GM21390 (cell line): ENCODE measurements around the gene CMTM8.

Experiments
- ATAC-seq: cut with Tn5 transposase; IDR thresholded peaks from one replicate; pipeline ENCODE4 v1.9.1; 2021; ENCODE audit not compliant: unreplicated experiment

CMTM8 gene

DNA sequence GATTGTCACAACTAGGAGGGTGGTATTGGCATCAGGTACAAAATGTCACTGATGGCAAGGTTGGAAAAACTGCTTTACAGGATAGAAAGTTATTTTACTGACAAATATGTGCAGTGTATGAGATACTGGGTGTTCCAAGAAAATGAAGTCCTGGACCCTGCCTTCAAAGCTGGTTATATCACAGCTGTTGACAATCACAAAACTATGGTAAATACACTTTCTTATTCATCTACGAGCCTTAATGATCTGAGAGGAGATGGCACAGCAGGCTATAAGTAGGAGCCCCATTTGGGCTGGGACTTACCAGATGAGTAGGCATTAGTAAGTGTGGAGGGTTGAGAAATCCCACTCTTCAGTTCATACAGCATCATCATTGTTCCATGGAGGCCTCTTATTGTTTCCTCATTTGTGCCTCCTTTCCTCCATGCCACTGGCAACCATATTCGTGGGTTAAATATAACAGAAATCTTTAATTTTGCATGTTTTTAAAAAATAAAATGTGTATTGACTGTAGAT is 66.9 kb downstream of the CMTM8 start:
- ATAC-seq: no peak

DNA sequence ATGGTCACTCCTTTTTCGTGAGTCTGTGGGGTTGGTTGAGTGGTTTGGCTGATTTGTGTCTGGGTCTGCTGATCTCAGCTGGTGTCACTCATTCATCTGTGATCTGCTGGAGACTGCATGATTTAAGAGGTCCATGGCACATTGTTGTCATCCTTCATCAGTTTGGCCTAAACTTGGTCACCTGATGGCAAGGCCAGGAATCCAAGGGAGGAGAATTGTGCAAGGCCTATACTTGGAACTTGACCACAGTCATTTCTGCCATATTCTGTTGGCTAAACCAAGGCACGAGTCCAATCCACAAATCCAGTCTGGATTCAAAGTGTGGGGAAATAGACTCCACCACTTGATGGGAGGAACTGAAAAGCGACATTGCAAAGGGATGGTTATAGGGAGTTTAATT is 67.6 kb downstream of the CMTM8 start:
- no peak for ATAC-seq

DNA sequence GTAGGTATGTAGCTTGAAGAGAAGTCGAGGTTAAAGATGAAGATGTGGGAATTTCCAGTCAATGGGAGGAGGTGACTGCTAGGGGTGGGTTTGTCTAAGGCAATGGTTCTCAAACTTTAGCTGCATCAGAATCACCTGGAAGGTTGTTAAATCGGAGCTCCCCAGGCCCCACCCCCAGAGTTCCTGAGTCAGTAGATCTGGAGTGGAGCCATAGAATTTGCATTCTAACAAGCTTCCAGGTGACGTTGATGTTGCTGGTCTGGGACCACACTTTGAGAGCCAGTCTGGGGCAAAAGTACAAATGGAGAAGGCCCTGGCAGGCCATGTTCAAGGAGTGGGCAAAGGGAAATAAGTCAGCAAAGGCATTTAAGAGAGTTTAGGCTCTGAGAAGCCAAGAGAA is 69.1 kb downstream of the CMTM8 start:
- no peak for ATAC-seq

DNA sequence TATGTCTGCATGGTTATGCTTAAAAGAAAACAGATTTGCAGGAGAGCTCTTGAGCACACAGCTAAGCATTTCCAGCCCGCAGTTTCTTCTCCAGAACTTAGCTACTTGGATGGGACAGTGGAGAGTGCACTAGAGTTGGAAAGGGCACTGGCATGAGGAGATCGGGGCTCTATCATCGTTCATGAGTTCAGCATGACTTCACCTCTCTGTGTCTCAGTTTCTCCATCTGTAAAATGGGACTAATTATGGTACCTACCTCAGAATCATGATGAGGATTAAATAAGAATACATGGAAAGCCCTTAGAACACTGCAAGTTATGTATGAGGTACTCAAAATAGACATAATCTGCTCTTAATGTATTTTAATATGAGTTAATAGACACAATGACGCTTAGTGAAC is 69.9 kb downstream of the CMTM8 start:
- ATAC-seq: no peak

DNA sequence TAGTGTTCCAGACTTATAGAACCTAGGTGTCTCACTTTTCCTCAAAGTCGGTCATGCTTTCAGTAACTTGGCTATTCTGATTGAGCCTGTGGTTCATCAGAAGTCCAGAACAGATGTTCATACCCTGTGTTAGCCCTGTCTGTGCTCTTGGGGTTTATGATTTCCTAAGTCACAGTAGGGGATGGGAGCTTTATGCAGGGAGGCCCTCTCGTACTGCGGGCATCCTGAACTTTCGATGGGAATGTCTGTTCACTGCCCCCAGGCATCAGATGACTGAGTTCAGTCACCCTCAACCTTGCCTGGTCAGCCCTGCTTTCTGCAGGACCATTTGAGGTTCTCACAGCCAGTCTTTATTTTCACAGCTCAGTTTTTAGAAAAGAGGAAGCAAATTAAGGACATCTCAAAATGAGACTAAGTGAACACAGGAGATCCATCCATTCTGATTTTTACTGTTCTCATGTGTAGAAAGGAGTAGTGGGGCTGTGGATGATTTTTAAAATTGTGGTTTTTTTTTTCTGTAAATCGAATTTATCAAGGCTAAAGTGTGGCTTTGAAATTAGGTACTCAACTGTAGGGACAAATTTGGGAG is 71.3 kb downstream of the CMTM8 start:
- ATAC-seq: no peak

DNA sequence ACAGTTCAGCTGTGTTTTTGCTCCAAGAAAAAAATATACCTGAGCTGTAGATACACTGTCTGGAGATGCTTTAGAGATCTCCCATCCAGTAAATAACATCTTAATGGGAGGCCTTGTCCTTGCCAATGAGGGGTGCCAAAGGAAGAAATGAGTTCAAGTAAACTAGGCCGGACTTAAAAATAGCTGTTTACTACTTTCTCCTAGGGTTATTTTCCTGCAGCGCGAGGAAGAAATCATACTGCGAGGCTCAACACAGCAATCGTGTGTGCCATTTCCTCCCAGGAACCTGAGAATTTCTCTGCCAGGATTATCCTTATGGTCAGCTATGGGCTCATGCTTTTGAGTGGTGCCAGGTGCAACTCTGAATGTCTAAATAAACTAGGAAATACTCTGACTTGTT is 71.9 kb downstream of the CMTM8 start:
- no peak for ATAC-seq

DNA sequence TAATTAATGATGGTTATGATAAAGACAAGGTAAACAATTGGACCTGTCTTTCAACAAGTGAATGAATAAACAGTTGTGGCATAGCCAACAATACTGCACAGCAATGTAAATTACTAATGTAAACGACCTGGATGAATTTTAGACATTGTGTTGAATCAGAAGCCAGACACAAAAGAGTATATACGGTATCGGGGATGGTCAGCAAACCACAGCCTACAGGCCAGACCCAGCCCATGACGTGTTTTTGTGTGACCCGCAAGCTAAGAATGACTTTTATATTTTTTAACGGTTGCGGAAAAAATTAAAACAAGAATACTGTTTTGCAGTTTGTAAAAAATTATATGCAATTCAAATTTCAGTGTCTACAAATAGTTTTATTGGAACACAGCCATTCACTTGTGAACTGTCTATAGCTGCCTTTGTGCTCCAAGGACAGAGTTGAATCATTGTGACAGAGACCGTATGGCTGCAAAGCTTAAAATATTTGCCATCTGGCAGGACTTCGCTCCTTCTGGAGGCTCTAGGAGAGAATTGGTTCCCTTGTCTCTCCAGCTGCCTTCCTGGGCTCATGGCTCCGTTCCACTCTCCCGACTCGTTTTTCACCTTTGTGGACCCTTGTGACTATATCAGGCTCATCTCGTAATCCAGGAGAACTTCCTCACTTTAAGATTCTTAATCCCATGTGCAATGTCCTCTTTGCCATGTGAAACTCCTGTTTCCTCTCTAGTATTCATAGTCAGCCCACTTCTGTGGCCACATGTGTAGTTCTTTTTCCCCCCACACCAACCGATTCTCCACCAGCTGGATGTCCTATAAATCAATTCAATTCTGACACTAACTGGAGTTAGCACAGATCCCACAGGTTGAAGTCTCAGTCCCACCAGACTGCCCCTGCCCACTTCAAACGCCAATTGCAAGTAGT is 72.7 kb downstream of the CMTM8 start:
- ATAC-seq: no peak

DNA sequence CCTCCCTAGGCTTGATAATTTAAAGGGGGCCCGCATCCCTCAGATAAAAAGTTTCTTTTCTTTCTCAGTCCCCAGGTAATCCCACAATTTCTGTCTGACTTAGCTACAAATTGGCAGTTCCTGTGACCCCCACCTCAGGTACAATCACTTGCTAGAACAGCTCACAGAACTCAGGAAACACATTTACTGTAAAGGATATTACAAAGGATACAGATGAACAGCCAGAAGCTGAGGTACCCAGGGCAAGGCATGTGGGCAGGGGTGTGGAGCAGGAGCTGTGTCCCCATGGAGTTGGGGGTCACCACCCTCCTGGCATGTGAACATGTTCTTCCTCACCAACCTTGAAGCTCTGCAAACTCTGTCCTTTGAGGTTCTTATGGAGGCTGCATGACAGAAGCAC is 73.8 kb downstream of the CMTM8 start:
- no peak for ATAC-seq

DNA sequence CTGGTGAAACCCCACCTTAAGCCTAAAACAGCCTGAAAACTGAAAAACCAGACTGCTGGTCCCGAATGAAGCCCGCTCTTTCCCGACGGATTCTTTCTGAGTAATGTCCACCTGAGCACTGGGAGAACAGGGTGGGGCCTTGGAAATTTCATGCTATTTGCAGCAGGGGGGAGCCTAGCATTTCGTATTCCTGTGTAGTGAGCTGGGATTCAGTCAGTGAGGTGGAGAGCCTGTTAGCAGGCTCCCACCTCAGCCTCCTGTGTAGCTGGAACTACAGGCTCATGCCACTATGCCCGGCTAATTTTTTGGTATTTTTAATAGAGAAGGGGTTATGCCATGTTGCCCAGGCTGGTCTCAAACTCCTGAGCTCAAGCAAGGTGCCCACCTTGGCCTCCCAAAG is 74.7 kb downstream of the CMTM8 start:
- ATAC-seq: no peak

DNA sequence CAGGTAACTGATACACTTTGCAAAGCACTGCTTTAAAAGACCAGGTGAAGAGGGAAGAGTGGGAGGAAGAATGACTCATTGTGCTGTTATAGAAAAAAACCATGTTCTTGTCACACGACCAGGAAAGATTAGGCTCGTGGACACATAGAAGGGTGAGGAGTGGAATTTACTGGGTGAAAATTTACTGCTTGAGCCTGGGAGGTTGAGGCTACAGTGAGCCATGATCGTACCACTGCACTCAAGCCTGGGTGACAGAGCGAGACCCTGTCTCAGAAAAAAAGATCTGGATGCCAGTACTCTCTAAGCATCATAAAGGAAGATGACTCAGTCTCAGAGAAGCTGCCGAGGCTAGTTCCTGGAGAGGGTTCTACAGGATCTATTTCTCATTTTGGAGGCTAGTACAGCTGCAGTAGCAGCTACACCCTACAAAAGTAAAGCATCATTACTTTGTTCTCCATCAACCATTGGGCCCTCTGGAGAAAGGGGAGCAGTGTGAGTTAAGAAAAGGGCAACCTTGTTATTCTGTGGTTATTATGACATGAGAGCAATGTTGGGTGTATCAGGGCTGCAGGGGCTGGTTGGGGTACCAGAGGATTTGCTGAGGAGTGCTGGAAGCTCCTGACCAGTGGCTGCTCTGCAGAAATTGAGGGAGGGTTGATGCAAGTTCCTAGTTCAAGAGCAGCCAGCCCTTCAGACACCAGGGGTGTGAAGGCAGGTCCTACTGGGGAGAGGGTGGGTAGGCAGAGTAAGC is 75.4 kb downstream of the CMTM8 start:
- no peak for ATAC-seq

DNA sequence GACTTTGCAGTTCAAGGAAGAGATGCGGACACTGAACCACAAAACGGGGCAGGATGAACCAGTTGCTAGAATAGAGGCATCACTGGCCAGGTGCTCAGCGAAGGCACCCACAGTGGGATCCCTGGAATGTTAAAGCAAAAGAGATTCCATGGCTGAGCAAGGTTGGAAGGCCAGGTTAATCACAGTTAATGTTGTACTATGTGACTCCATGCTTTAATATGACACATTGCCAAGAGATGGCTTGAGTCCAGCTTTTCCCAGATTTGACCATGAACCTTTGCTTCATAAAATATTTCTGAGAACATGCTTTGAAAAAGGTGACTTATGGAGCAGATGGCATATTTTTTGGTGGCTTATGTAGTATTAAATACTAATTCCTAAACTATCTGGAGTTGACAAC is 77.0 kb downstream of the CMTM8 start:
- ATAC-seq: no peak

DNA sequence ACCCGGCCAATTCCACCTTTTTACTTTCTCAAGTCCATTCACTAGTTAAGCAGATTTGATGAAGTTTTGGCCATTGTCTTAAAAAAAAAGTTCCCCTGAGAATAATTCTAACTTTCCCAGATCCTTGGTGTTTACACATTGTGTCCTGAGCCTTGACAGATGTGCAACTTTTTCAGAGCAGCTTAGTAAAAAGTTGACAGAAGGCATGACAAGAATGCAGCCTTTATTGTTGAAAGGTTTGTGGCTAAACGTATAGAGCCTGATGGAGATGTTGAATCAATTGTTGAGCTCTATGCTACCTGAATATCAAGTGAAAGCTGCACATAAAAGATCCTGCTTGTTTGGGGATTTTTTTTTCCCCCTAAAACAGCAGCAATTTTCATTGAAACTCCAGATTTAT is 77.8 kb downstream of the CMTM8 start:
- no peak for ATAC-seq

DNA sequence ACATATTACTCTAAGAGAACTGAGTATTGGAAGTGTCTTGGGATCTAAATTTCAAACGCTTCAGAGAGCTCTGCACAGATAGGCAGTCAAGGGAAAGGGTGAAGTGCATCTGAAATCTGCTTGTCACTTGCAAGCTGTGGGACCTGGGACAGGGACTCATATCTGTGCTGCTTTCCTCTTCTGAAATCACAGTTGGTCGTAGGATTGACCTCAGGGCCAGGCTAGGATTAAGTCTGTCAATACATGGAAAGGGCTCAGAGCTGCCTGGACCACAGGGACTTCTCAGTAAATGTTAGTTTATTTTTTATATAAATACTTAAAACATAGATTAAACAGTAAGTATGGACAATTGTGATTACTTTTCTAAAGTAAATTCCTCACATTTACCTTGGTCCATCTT is 78.5 kb downstream of the CMTM8 start:
- no peak for ATAC-seq

DNA sequence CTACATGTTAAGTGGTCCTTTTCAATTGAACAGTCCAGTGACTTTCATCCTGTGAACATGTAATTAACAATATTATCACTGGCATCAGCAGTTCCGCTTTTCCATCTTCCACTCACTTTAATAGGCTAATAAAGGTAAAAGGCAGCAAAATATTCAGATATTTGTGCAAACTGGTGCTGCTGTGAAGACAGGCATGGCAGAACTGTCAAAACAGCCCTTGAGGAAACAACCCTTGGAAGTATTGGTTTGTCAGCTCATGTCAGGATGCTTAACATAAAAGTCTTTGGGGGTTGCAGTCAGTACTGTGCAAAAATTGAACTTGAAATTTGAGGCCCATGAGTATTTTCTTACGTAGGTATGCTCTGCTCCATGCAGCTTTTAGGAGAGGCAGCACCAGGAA is 81.1 kb downstream of the CMTM8 start:
- no peak for ATAC-seq

DNA sequence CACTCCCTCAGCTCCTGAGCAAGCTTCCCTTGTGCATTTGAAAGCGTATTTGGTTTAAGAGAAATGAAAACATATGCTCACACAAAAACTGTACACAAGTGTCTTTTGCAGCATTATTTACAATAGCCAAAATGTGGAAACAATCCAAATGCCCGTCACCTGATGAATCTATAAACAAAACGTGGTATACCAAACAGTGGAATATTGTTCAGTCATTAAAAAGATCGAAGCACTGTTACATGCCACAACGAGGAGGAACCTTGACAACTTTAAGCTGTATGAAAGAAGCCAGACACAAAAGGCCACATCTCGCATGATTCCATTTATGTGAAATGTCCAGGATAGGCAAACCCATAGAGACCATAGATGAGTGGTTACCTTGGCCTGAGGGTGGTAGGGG is 81.6 kb downstream of the CMTM8 start:
- ATAC-seq: no peak

DNA sequence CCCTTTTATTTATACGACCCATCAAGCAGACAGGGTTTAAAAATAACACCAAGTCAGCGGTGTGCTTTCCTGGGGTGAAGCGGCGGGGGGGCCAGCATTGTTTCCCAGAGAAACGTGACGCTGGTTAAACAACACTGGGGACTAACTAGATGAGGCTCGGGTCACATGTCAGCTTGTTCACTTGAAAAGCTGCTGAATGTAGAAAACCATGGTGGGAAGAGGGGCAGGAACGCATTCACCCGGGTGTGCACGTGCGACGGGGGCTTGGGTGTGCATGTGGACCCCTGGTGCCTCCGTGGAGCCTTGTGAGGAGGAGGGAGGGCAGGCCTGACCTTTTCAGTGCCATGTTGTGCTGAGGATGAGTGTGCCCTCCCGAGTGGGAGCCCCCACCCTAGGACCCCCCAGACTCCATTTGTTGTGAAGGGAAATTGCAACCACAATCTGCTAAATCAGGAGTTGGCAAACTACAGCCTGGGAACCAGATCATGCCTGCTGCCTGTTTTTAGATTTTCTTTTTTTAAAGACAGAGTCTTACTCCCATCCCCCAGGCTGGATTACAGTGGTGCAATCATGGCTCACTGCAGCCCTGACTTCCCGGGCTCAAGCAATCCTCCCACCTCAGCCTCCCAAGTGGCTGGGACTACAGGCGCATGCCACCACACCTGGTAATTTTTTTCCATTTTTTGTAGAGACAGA is 82.8 kb downstream of the CMTM8 start:
- no peak for ATAC-seq

DNA sequence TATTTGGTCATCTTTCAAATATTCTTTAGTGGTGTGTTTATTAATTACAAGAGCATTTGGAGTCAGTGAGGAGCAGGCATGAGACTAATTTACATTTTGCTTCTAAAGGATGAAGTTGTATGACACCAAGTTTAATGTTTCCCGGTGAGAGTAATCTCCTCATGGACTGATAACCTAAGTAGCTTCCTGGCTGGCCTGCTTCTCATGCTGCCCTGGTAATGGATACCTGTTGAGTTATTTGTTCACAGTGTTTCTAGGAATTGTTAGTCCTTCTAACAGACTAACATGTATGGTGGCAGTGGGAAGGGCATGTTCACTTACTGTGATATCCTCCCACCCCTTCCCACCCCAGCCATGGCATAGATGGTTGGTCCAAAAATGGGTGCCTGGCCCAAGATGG is 83.8 kb downstream of the CMTM8 start:
- ATAC-seq: no peak

DNA sequence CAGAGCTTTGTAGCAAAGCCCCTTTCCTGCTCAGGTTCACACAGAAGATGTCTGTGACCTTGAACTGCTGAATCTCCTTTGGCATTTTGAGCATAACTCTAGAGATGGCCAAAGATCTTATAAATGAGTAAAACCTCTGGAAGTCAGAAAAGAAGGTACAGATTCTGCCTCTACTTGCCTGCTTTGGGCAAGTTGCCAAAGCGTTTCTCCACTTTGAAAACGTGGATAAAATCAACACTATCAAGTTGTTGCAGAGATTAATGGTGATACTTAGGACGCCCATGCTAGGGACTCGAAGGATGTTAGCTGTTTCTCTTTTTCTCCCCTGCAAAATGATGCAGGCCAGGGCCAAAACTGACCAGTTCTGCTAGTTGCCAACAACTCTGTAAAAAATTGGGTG is 85.1 kb downstream of the CMTM8 start:
- no peak for ATAC-seq

DNA sequence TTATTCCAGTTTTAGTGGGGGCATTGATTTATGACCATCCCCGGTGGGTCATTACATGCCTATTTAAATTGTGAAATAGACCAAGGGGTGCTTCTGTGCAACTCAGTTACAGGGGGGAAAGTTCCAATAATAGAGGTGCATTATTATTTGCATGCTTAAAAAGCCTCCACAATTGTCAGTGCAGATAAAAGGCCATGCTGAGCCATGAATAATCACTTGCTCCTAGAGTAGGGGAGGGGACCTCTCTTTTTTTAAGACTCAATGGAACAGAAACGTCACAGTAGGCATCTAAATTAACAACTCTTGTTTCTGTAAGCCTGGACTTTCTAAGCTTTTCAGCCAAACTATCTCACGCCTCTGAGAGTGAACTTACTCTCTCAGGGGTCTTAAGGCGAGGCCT is 86.7 kb downstream of the CMTM8 start:
- ATAC-seq: no peak

DNA sequence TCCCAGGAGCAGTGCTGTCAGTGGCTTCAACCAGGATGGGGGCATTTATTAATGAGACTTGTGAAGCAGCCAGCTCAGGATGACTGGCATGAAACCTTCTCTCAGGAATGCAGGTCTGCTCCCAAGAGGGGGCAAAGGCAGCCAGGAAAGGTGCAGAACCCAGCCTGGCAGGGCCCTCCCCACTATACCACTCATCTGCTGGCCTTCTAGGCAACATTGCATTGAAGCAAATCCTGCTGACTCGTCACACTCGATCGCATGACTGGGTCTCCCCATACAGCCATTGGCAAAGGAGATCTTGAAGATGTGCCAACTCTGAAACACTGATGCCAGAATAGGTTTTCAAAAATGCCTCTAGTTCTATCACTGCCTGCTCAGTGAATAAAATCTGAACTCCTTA is 87.4 kb downstream of the CMTM8 start:
- ATAC-seq: no peak

DNA sequence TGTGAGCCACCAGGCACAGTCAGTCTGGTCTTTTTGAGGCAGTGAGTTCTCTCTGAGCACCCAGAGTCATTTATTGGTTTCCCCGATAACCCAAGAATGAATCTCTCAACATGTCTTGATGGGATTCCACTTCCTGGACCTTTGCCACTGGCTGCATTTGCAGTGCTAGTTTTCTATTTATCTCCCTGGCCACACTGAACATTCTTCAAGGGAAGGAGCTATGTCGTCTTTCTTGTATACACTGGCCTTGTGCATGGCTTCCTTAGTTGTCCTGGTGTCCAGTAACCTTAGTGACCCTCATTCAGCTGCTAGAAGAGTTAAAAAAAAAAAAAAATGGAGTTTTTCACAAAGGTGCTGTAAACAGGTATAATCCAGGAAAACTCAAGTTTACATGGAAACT is 88.3 kb downstream of the CMTM8 start:
- no peak for ATAC-seq
